Ishikawa (cell line): ENCODE measurements around the gene TBC1D22A.

Source experiments
- CEBPB ChIP-seq: IDR thresholded peaks from 2 replicates; pipeline ENCODE4 v1.6.1; 2012
- EP300 ChIP-seq: IDR thresholded peaks from 2 replicates; pipeline ENCODE4 v1.6.1; 2012; ENCODE audit warnings: borderline replicate concordance
- TAF1 ChIP-seq: IDR thresholded peaks from 2 replicates; pipeline ENCODE4 v1.6.1; 2012; ENCODE audit warnings: low read depth, mild to moderate bottlenecking

DNA sequence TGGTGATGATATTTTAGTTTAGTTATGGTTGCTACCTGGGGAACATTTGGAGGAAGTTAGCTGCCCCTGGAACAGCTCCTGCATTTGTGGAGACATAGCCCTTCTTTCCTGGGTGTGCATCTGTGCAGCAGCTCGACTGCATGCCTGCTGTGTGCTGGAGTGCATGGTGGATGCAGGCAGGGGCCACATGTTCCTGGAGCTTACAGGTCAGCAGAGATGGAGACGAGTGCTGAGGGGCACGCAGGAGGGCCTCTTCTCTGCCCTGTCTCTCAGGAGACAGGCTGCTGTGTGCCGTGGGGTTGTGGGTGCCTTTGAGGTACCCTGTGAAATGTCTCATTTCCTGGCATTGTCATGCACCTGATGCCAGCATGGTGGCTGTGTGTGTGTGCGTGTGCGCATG lies 87.5 kb downstream of the TBC1D22A start:
- no peak for TF ChIP-seq CEBPB
- no peak for TF ChIP-seq EP300
- no peak for TF ChIP-seq TAF1
